Esophagus muscularis mucosa (tissue), 3 donors: ENCODE results near the gene CAPN10.

Source experiments
- CTCF ChIP-seq, 3 experiments: fragments of 200-600 bp in 2 of 3; fragments of 450-650 bp in 1 of 3; sonication (generic) in 2 of 3; IDR thresholded peaks; one replicate each; pipeline ENCODE4 v1.5.1; 2017 to 2019; ENCODE audit warnings: antibody characterized with exemption in 3 of 3, mild to moderate bottlenecking in 2 of 3, moderate library complexity in 1 of 3
- POLR2A ChIP-seq: fragments of 450-650 bp; IDR thresholded peaks from one replicate; pipeline ENCODE4 v1.6.1; 2017; ENCODE audit warnings: antibody characterized with exemption, moderate library complexity, mild to moderate bottlenecking, low read depth
- POLR2AphosphoS5 ChIP-seq, 2 donors: sonication (generic); formaldehyde crosslinking; IDR thresholded peaks; one replicate each; pipeline ENCODE4 v1.6.1; 2017; ENCODE audit warnings: antibody characterized with exemption in 2 of 2

- no peak for TF ChIP-seq CTCF (IDR thresholded peaks at IDR 0.05)
- TF ChIP-seq POLR2A: no peak
- no peak for TF ChIP-seq POLR2AphosphoS5 (IDR thresholded peaks at IDR 0.05)
These were observed 7.3 kb downstream of the CAPN10 start for GRCh38 chr2:240593703-240594451.
